SK-N-MC (cell line): ENCODE data around the gene FANK1.

Experiments used
- EZH2 ChIP-seq: fragments of 200-600 bp; sonication (generic); IDR thresholded peaks from one replicate; pipeline ENCODE4 v1.6.1; 2017; ENCODE audit warnings: antibody characterized with exemption
- POLR2AphosphoS5 ChIP-seq: IDR thresholded peaks from 2 replicates; pipeline ENCODE4 v1.6.1; 2012; ENCODE audit warnings: mild to moderate bottlenecking, low read depth, low read length, borderline replicate concordance

DNA sequence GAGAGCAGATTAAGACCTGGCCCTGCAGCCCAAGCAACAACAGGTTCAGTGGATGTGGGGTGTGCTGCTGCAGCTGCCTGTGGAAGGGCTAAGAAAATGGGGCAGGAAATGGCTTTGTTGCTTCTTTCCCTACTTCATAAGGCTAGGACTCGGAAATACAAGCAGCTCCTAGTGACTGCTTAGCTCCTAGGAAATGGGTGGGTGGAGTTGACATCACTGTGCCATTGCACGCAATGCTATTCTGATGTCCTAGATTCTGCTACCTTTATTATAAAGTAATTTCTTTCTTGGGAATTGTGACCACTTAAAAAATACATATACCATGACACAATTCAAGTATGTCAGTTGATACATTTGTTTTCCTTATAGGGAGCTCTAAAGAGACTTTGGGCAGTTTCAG, 155.8 kb downstream of the FANK1 start:
- TF ChIP-seq EZH2, result no peak
- no peak for TF ChIP-seq POLR2AphosphoS5
